Stomach (tissue), 4 donors: ENCODE data around the gene PSAT1.

Experiments used
- CTCF ChIP-seq, 7 experiments: fragments of 450-650 bp in 4 of 7; fragments of 200-600 bp in 3 of 7; sonication (generic) in 3 of 7; IDR thresholded peaks; one replicate each; pipeline ENCODE4 v1.5.1; 2016 to 2019; ENCODE audit warnings: antibody characterized with exemption in 7 of 7, control low read depth in 2 of 7, mild to moderate bottlenecking in 1 of 7
- EP300 ChIP-seq: sonication (generic); formaldehyde crosslinking; IDR thresholded peaks from one replicate; pipeline ENCODE4 v1.6.1; 2017; ENCODE audit warnings: antibody characterized with exemption
- POLR2A ChIP-seq, 4 donors: fragments of 450-650 bp; IDR thresholded peaks; one replicate each; pipeline ENCODE4 v1.6.1; 2016; ENCODE audit warnings: antibody characterized with exemption in 4 of 4, control low read depth in 2 of 4, mild to moderate bottlenecking in 1 of 4, moderate library complexity in 1 of 4

DNA sequence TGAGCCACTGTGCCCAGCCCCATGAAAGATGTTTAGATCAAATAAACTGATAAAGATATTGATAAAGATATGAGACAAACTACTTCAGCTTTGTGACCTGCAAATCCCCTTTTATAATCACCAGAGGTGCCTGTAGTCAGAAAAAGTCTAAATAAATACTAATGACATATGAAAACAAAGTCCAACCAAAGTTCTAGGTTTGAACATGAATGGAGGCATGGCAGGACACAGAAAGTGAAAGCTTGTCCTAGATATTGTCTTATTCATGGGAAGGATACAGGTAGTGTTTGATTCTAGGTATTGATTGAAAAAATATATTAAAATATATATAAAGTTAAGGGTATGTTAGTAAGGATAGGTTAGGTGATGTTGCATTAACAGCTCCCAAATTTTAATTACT lies 24.6 kb upstream of the PSAT1 start:
- TF ChIP-seq CTCF (IDR thresholded peaks at IDR 0.05) (no peak), EP300 (no peak), POLR2A (IDR thresholded peaks at IDR 0.05) (no peak)
